GM18909 (cell line): Measurements from ENCODE around the gene FAM216B.
"Not testable (repeated sequence)": the region's sequence is repeated elsewhere in the genome, so short reads cannot be mapped to it uniquely, and the experiment has no call there.

Source experiments
- ATAC-seq: cut with Tn5 transposase; IDR thresholded peaks from one replicate; pipeline ENCODE4 v1.9.1; 2021; ENCODE audit warnings: mild to moderate bottlenecking; ENCODE audit not compliant: unreplicated experiment, poor library complexity

The FAM216B gene

DNA sequence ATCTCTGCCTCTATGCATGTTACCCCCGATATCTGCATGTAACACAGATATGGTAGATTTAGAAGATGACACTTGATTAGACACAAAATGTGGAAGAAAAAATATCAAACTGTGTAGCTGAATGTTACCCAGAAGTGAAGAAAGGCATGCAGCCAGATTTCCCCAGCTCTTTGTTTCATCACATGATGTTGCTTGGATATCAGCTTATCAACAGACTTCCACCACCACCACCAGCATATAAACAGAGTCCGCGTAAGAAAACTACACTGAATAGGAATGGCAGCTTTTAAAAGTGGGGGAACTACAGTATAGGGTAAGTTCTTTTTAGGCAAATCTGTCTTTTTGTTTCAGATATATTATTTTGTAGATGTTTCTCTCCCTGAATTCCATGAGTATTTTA is at the start of gene FAM216B:
Gene FAM216B (plus strand): TSS at position 233 of the 400 bp plus-strand sequence. CDS start 2,484 bp downstream, outside the sequence.
- no peak for ATAC-seq

- ATAC-seq, result no peak
These were observed 49.3 kb upstream of the FAM216B start for GRCh38 chr13:42732073-42732472.

GRCh38 chr13:42733046-42733445 is 48.3 kb upstream of the FAM216B start:
- no peak for ATAC-seq

DNA sequence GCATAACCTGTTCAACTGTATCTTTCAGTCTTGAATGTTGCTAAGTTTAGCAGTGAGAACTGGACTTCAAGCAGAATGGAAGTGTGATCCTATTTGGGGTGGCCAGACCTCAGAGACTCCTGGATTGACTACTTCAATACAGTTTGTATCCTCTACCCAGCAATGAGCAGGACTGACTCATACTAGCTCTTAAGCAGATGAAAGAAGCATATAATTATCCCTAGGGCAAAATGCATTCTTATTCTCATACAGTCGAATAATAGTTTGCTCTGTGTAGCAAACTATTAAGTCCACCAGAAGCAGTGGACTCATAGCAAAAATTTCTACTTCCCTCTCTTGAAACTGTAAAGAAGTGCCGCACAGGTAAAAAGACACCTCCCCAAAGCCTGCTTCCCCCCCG is 46.4 kb upstream of the FAM216B start:
- ATAC-seq, result no peak

- no peak for ATAC-seq
These were observed 40.6 kb upstream of the FAM216B start for GRCh38 chr13:42740753-42741152.

- no peak for ATAC-seq
These were observed 39.5 kb upstream of the FAM216B start for GRCh38 chr13:42741914-42742313.

GRCh38 chr13:42745655-42746054 is 35.7 kb upstream of the FAM216B start:
- no peak for ATAC-seq

GRCh38 chr13:42746866-42747265 is 34.5 kb upstream of the FAM216B start:
- no peak for ATAC-seq

DNA sequence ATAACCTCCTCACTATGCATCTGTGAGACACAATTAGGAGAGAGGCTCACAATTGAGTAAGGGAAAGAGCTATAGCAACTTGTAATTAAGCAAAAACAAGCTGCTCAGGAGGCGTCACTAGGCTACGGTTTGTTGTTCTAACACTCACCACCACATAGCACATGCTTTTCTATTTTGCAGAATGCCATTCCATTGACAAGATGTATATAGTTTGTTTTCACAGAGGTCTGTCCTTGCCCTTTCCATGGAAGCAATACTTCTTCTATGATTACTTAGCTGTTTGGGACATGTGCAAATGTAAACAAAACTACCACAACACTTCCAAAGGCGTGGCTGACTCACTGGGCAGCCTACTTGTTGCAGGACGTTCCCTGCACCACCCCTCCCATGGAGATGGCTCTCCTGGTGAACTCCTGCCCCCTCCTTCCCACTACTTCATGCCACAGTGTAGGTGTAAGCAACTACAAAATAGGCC is 33.9 kb upstream of the FAM216B start:
- ATAC-seq, result no peak

DNA sequence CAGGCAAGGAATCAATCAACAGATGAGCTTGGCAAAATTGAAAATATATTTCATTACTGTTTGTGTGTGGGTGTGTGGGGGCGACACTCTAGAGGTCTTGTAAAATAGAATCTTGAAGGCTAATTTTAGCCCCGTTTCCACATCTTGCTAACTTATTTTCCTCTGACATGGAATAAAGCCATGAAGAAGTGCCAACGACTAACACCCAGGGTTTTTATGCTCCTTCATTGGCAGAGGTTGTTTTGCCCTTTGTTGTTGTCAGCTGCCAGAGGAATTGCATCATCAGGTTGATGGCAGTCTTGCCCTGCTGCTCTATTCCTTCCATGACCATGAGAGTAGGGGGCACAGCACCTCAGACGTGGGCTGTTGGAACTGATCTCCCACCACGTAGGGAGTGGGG is 30.6 kb upstream of the FAM216B start:
- ATAC-seq, result no peak

DNA sequence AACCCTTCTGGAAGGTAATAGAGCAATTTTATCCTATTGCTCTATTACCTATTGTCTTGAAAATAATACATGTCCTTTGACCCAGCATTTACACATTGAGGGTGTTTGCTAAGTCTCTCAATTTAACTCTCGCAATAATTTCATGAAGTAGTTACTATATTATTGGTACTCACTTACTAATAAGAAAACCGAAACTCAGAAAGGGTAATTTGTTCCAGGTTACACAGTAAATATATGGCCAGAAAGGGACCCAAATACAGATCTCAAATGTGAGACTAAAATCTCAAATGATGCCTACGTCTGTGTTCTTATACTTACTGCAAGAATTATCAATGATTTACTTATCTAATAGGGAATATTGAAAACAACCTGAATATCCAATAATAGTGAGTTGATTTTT is 29.7 kb upstream of the FAM216B start:
- peak; percentile 80 for ATAC-seq

GRCh38 chr13:42752731-42753130 is 28.7 kb upstream of the FAM216B start:
- ATAC-seq, result no peak

- ATAC-seq, result no peak
These were observed 27.7 kb upstream of the FAM216B start for GRCh38 chr13:42753697-42754096.

DNA sequence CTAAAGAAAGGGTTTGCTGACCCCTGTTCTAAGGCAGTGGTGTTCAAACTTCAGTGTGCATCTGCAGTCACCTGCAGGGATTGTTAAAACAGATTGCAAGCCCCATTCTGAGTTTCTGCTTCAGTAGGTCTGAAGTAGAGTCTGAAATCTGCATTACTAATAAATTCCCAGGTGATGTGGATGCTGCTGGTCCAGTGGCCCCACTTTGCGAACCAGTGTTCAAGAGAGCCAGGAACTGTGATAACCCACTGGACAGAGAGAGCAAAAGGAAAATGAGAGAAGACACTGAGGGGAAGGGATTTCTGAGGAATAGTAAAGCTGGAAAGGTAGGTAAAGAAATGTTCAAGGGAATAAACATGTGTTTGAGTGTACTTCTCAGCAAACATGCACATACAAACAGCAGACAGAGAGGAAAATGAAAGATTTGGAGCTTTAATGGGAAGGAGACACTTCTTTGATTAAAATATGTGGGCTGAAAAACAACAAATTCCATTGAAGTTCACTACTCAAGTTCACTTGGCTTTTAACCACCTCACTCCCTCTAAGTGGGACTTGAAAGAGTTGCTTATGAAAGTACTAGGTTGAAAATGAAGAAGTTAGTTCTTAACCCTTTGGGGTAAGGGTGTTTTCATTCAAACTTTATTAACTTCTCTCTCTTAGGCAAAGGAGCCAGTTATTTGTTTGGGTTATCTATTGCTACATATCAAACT is 26.4 kb upstream of the FAM216B start:
- ATAC-seq, result no peak

DNA sequence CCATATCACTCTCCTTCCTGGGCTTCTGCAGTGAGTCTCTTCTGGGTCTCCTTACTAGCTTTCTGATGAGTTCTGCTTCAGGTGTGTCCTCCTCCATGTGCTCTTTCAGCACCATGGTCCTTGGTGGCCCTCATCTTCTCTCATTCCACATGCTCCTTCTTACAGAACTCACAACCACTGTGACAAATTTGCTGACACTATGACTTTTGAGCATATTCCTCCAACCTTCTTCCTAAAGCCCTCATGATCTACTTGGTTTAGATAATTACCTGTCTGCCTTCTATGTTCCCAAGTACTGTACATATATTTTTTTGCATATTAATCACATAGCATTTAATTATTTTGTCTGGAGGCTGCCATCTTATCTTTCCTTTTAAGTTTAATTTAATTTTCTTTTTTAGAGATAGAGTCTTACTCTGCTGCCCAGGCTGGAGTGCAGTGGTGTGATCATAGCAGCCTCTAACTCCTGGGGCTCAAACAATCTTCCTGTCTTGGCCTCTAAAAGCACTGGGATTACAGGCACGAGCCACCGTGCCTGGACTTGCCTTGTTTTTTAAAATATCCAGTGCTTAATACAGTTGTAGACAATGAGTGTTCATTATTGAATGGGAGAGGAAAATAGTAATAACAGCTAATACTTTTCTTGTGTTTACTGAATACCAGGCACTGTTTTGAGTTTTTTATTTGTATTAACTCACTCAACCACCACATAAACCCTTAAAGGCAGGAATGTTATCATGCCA is 23.5 kb upstream of the FAM216B start:
- no peak for ATAC-seq

DNA sequence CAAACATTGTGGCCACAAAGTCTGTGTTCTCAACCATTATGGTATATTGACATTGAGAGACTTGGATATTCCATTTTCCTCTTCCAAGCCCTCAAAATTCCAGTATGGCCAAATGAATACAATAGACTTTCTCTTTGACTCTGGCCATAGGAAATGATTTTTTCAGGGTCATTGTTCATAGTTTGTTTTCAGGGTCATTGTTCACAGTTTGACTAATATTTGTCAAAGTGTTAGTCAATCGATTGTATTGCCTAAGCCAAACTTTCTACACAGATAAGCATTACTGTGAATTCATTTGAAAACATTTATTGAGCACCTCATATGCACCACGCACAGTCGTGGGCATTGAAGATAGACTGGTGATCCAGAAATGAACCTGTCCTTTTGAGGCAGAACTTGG is 22.9 kb upstream of the FAM216B start:
- ATAC-seq, result no peak

DNA sequence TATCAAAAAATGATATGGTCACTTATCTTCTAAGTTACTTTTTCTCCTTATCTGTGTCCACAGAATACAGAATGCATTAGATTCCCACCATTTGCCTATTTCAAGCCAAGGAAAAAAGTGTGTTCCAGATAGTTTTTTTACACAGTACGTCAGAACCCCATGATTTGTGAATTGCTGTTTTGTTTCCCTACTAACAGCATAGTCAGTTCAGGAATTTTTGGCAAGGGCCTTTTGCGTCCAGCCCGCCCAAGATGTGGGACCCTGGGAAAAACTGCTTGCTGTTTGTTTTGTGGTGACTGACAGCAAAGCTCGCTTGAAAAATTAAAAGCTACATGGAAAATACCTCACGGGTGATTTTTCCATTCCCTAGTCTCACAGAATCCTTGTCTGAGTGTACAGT is 20.4 kb upstream of the FAM216B start:
- ATAC-seq, result no peak

DNA sequence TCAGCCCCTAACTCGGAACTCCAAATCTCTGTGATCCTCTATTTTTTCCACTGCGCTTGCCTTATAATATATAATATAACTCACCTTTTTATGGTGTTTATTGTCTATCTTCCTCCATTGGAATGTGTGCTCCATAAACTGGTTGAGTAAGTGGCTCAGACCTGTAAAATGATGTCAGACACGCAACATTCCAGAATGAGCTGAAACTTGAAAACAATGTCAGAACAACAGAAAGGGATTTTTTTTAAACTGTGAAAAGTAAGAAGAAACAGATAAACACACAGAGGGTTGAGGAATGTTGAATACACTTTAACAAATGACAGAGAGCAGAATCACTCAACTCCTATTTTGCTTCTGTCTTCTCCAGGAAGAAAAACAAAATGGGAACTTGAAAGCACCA is 19.1 kb upstream of the FAM216B start:
- no peak for ATAC-seq

- ATAC-seq, result no peak
These were observed 18.5 kb upstream of the FAM216B start for GRCh38 chr13:42762917-42763316.

DNA sequence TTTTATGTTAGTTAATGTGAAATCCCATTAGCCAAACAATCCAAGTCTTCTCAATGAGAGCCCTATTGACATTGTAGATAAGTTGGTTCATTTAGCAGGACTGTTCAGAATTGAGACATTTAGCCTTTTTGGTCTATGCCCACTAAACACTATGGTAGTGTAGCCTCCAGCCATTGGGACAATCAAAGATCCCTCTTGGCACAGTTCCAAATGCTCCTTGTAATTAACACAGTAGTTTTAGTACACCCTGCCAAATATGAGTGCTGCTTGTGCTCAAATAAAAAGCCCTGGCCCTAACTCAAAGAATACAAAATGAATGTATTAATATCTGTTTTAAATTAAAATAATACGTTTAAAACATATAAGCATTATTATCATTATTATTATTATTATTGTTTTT is 15.4 kb upstream of the FAM216B start:
- no peak for ATAC-seq

- ATAC-seq, result no peak
These were observed 11.7 kb upstream of the FAM216B start for GRCh38 chr13:42769650-42770049.

GRCh38 chr13:42776558-42776957 is 4.8 kb upstream of the FAM216B start:
- ATAC-seq, result not testable (repeated sequence)
